Osteocyte (in vitro differentiated cells): ENCODE data around the gene RXRA. TPM values are rescaled to one million over a fixed set of nuclear protein-coding genes. Genes with fewer than 3 reads are reported as not detected.

Source experiments
- DNase-seq: peaks from one replicate; pipeline ENCODE4 v3.0.0; 2021; ENCODE audit warnings: mixed read lengths; ENCODE audit not compliant: unreplicated experiment; ENCODE audit errors: extremely low spot score
- H3K27ac Mint-ChIP-seq: one replicate; pipeline ENCODE4 v1.8.0; 2021; ENCODE audit warnings: mild to moderate bottlenecking, mixed read lengths; ENCODE audit not compliant: unreplicated experiment
- H3K27me3 Mint-ChIP-seq: one replicate; pipeline ENCODE4 v1.8.0; 2021; ENCODE audit warnings: mixed read lengths; ENCODE audit not compliant: unreplicated experiment
- H3K36me3 Mint-ChIP-seq: one replicate; pipeline ENCODE4 v1.8.0; 2021; ENCODE audit warnings: mixed read lengths; ENCODE audit not compliant: unreplicated experiment
- H3K4me1 Mint-ChIP-seq: one replicate; pipeline ENCODE4 v1.8.0; 2021; ENCODE audit warnings: mixed read lengths; ENCODE audit not compliant: unreplicated experiment
- H3K4me3 Mint-ChIP-seq: one replicate; pipeline ENCODE4 v1.8.0; 2021; ENCODE audit warnings: mild to moderate bottlenecking, moderate library complexity, mixed read lengths; ENCODE audit not compliant: unreplicated experiment
- H3K9me3 Mint-ChIP-seq: one replicate; pipeline ENCODE4 v1.8.0; 2021; ENCODE audit warnings: mixed read lengths; ENCODE audit not compliant: unreplicated experiment
- CTCF ChIP-seq: fragments of 200-600 bp; sonication (generic); IDR thresholded peaks from 2 replicates; pipeline ENCODE4 v1.5.0; 2021; ENCODE audit warnings: antibody characterized with exemption, mild to moderate bottlenecking, moderate library complexity
- total RNA-seq: library from RNA; stranded (reverse); gene quantifications from 2 replicates; pipeline ENCODE4 v1.2.1, GENCODE V29; 2021

RXRA gene
- total RNA-seq, 1 donor from 2014 or later, result 82.2 TPM

- Mint-ChIP-seq H3K9me3 (no peaks in the 10 kb centered on the region), H3K36me3 (no peaks in the 10 kb centered on the region), H3K4me3 (no peak overlapping the region), H3K4me1 (peaks cover 89% of the 10 kb centered on the region), H3K27ac (peak overlapping the region; percentile 83), H3K27me3 (no peaks in the 10 kb centered on the region)
- DNase-seq, result no peak
- no peak for TF ChIP-seq CTCF
Measured at GRCh38 chr9:134377143-134377484, 50.9 kb downstream of the RXRA start.

DNA sequence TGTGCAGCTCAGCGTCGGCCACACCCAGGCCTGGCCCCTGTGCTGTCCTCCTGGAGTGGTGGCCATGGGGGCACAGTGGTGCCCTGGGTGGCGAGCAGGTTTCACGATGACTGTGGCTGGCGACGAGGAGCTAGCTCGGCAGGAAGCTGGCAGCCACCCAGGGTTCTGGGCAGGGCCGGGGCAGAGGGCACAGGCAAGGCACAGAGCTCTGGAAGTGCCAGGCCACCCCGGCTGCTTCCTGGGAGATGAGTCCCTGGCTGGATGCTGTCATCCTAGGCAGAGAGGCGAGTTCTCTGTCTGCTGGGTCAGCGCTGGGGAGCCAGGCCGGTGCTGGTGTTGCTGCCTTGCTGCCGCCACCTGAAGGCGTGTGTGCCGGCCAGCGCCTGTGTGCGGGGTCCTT, 51.7 kb downstream of the RXRA start:
- H3K9me3 Mint-ChIP-seq, result no peaks in the 10 kb centered on the region
- peaks cover 89% of the 10 kb centered on the region for H3K4me1 Mint-ChIP-seq
- TF ChIP-seq CTCF, result no peak
- DNase-seq, result no peak
- H3K36me3 Mint-ChIP-seq, result no peaks in the 10 kb centered on the region
- H3K4me3 Mint-ChIP-seq, result peak overlapping the region; percentile 6
- H3K27me3 Mint-ChIP-seq, result no peaks in the 10 kb centered on the region
- peak overlapping the region; percentile 83 for H3K27ac Mint-ChIP-seq

DNA sequence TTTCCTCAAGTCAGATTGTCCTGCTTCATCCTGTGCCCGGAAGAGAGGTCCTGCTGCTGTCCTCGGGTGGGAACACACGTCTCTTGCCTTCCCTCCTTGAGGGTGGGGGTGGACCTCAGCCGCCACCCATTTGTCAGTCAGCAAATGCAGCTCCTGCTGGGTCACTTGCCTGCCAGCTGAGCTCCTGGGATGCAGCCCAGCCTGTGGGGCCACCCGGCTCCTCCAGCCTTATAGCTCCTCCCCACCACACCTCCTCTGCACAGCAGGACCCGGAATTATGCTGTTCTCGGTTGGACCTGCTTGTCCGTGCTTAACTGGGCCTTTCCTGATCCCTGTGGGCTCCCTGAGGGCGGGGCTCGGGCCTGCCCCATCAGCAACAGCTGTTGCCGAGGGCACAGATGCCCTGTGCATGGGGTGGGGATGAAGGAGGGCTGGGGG, 52.7 kb downstream of the RXRA start:
- peak; percentile 89 for DNase-seq

DNA sequence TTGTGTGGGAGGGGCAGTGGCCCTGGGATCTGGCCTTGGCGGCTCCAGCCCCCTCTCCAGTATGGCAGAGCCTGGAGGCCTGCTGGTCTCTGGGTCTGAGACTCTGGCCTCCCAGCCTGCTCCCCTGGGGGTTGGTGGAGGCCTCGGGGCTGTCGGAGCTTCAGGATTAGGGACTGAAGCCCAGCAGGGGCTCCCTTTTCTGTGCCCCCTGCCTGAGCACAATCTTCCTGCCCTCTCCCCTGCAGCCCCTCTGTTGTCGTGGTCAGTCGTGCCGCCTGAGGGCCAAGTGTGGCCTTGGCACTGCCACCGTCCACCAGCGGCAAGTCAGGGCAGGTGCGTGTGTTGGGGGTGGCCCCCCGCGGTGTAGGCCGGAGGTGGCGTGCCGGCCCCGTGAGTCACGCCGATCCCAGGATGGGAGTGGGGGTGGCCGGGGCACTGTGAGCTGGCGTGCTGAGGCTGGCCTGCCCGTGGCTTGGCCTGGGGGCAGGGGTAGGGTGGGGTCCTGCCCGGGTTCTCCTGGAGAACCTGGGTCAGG, 53.6 kb downstream of the RXRA start:
- Mint-ChIP-seq H3K4me3 (no peak overlapping the region), H3K9me3 (no peaks in the 10 kb centered on the region), H3K27me3 (no peaks in the 10 kb centered on the region), H3K36me3 (no peaks in the 10 kb centered on the region), H3K27ac (peak overlapping the region; percentile 83), H3K4me1 (peaks cover 90% of the 10 kb centered on the region)
- peak; percentile 91 for DNase-seq
- no peak for TF ChIP-seq CTCF

More for the DNA sequence above, 52.7 kb downstream of the RXRA start:
- peak overlapping the region; percentile 14 for H3K4me3 Mint-ChIP-seq
- no peaks in the 10 kb centered on the region for H3K9me3 Mint-ChIP-seq
- H3K4me1 Mint-ChIP-seq, result peaks cover 89% of the 10 kb centered on the region
- no peak for TF ChIP-seq CTCF
- peak overlapping the region; percentile 83 for H3K27ac Mint-ChIP-seq
- H3K36me3 Mint-ChIP-seq, result no peaks in the 10 kb centered on the region
- H3K27me3 Mint-ChIP-seq, result no peaks in the 10 kb centered on the region

- Mint-ChIP-seq H3K36me3 (no peaks in the 10 kb centered on the region), H3K9me3 (no peaks in the 10 kb centered on the region), H3K4me1 (peaks cover 85% of the 10 kb centered on the region), H3K27me3 (no peaks in the 10 kb centered on the region), H3K27ac (peak overlapping the region; percentile 83), H3K4me3 (no peak overlapping the region)
- DNase-seq, result no peak
- no peak for TF ChIP-seq CTCF
Measured at GRCh38 chr9:134380542-134381271, 54.5 kb downstream of the RXRA start.
